PFSK-1 (cell line): ENCODE results near the gene VCPKMT.

Source experiments
- FOXP2 ChIP-seq: optimal IDR thresholded peaks from 2 replicates; pipeline ENCODE3; 2011; ENCODE audit warnings: borderline replicate concordance, control low read depth, inconsistent platforms; ENCODE audit not compliant: insufficient read depth; ENCODE audit errors: extremely low read length, extremely low read depth
- POLR2AphosphoS5 ChIP-seq: IDR thresholded peaks from 2 replicates; pipeline ENCODE4 v1.6.1; 2012; ENCODE audit warnings: low read depth, mild to moderate bottlenecking, control low read depth, low read length, moderate library complexity
- REST ChIP-seq, 2 experiments: IDR thresholded peaks; 2 replicates each; pipeline versions ENCODE4 v1.6.1 to v1.8.0; 2011 to 2012; ENCODE audit warnings: low read depth in 2 of 2, low read length in 2 of 2, control low read depth in 1 of 2, inconsistent platforms in 1 of 2, mild to moderate bottlenecking in 1 of 2, moderate library complexity in 1 of 2; ENCODE audit not compliant: insufficient read depth in 1 of 2
- SIN3A ChIP-seq: IDR thresholded peaks from 2 replicates; pipeline ENCODE4 v1.6.1; 2012; ENCODE audit warnings: mild to moderate bottlenecking, low read length, moderate library complexity, borderline replicate concordance; ENCODE audit not compliant: insufficient read depth
- TAF1 ChIP-seq: IDR thresholded peaks from 2 replicates; pipeline ENCODE4 v1.6.1; 2012; ENCODE audit warnings: low read length, control low read depth, borderline replicate concordance; ENCODE audit not compliant: insufficient read depth

Gene VCPKMT

GRCh38 chr14:50110323-50111037 lies 5.9 kb downstream of the VCPKMT start:
- TF ChIP-seq POLR2AphosphoS5 (no peak), REST (IDR thresholded peaks at IDR 0.05; ENCODE audit: insufficient read depth in 1 of 2, low read depth in 2 of 2, low read length in 2 of 2) (no peak), TAF1 (no peak), FOXP2 (no peak), SIN3A (no peak)

GRCh38 chr14:50109342-50109741 lies 7.0 kb downstream of the VCPKMT start:
- TF ChIP-seq POLR2AphosphoS5 = no peak
- TF ChIP-seq REST (IDR thresholded peaks at IDR 0.05; ENCODE audit: insufficient read depth in 1 of 2, low read depth in 2 of 2, low read length in 2 of 2) = no peak
- TF ChIP-seq TAF1 = no peak
- no peak for TF ChIP-seq SIN3A
- TF ChIP-seq FOXP2 = no peak

GRCh38 chr14:50107850-50108249 lies 8.5 kb downstream of the VCPKMT start:
- TF ChIP-seq TAF1 (no peak), FOXP2 (no peak), SIN3A (no peak), POLR2AphosphoS5 (no peak), REST (IDR thresholded peaks at IDR 0.05; ENCODE audit: insufficient read depth in 1 of 2, low read depth in 2 of 2, low read length in 2 of 2) (no peak)

GRCh38 chr14:50106178-50106577 lies 10.2 kb downstream of the VCPKMT start:
- TF ChIP-seq REST (IDR thresholded peaks at IDR 0.05; ENCODE audit: insufficient read depth in 1 of 2, low read depth in 2 of 2, low read length in 2 of 2) (no peak), FOXP2 (no peak), SIN3A (no peak), TAF1 (no peak), POLR2AphosphoS5 (no peak)
